SK-N-DZ (cell line): ENCODE results near the gene POC1A.
A peak's percentile ranks its signal among the peaks of the same experiment; 100 is the strongest.

Experiments used
- DNase-seq: peaks from one replicate; pipeline ENCODE4 v3.0.0-alpha.2; 2015; ENCODE audit warnings: low spot score

Gene POC1A

GRCh38 chr3:52106951-52107611, 47.1 kb downstream of the POC1A start:
- no peak for DNase-seq

GRCh38 chr3:52104684-52105640, 49.3 kb downstream of the POC1A start:
- DNase-seq, result no peak

- DNase-seq, result no peak
These were observed 51.3 kb downstream of the POC1A start for GRCh38 chr3:52102934-52103333.

- no peak for DNase-seq
These were observed 55.2 kb downstream of the POC1A start for GRCh38 chr3:52099001-52099401.

- DNase-seq, result no peak
These were observed 56.2 kb downstream of the POC1A start for GRCh38 chr3:52097851-52098507.

- no peak for DNase-seq
These were observed 58.0 kb downstream of the POC1A start for GRCh38 chr3:52095990-52096775.

GRCh38 chr3:52094571-52095485, 59.4 kb downstream of the POC1A start:
- no peak for DNase-seq

GRCh38 chr3:52093756-52094545, 60.3 kb downstream of the POC1A start:
- DNase-seq, result no peak

- DNase-seq, result no peak
These were observed 61.3 kb downstream of the POC1A start for GRCh38 chr3:52092891-52093290.

- no peak for DNase-seq
These were observed 62.0 kb downstream of the POC1A start for GRCh38 chr3:52092271-52092660.

GRCh38 chr3:52091586-52092270, 62.5 kb downstream of the POC1A start:
- DNase-seq, result no peak

GRCh38 chr3:52090933-52091468, 63.2 kb downstream of the POC1A start:
- DNase-seq, result no peak

GRCh38 chr3:52090131-52090932, 63.9 kb downstream of the POC1A start:
- DNase-seq, result no peak

- DNase-seq, result no peak
These were observed 64.5 kb downstream of the POC1A start for GRCh38 chr3:52089691-52090090.

GRCh38 chr3:52088445-52089367, 65.5 kb downstream of the POC1A start:
- DNase-seq, result peak; percentile 58

GRCh38 chr3:52087731-52088130, 66.5 kb downstream of the POC1A start:
- no peak for DNase-seq
